ENCODE data around the gene PTPN13. TPM values are rescaled to one million over a fixed set of nuclear protein-coding genes. Genes with fewer than 3 reads are reported as not detected.

The PTPN13 gene
- total RNA-seq, 1 donor from 2014 or later, result 38.9 TPM

- H3K9me3 Mint-ChIP-seq (ENCODE audit: low read depth), result no peaks in the 10 kb centered on the region
- TF ChIP-seq, protein P1, sequence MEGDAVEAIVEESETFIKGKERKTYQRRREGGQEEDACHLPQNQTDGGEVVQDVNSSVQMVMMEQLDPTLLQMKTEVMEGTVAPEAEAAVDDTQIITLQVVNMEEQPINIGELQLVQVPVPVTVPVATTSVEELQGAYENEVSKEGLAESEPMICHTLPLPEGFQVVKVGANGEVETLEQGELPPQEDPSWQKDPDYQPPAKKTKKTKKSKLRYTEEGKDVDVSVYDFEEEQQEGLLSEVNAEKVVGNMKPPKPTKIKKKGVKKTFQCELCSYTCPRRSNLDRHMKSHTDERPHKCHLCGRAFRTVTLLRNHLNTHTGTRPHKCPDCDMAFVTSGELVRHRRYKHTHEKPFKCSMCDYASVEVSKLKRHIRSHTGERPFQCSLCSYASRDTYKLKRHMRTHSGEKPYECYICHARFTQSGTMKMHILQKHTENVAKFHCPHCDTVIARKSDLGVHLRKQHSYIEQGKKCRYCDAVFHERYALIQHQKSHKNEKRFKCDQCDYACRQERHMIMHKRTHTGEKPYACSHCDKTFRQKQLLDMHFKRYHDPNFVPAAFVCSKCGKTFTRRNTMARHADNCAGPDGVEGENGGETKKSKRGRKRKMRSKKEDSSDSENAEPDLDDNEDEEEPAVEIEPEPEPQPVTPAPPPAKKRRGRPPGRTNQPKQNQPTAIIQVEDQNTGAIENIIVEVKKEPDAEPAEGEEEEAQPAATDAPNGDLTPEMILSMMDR (IDR thresholded peaks at IDR 0.05), result no peak
- H3K4me1 Mint-ChIP-seq (ENCODE audit: low read depth), result no peaks in the 10 kb centered on the region
- no peak overlapping the region for H3K4me3 Mint-ChIP-seq (ENCODE audit: unreplicated experiment)
- H3K36me3 Mint-ChIP-seq (ENCODE audit: low read depth), result no peaks in the 10 kb centered on the region
- no peak for DNase-seq (ENCODE audit: low spot score)
- no peak overlapping the region for H3K27ac Mint-ChIP-seq (ENCODE audit: unreplicated experiment)
- no peaks in the 10 kb centered on the region for H3K27me3 Mint-ChIP-seq (ENCODE audit: low read depth)
These were observed 252.8 kb downstream of the PTPN13 start for GRCh38 chr4:86846921-86847320.

DNA sequence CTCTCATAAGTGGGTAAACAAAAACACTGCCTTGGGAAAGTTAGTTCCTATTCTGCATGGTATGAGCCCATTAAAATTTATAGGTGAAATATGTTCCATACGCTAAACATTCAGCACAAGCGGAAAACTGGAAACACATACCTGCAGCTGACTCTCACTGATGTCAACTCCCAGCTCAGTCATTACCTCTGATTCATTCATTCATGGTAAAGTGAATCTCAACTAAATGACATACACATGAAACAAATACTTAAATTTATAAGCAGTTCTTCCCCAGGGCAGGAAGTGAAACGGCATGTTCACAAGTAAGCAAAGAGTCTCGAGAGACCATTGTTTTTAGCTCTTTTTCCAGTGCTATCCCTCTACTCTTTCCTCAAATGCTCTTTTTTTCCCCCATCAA is 253.5 kb downstream of the PTPN13 start:
- H3K27ac Mint-ChIP-seq (ENCODE audit: unreplicated experiment), result no peak overlapping the region
- TF ChIP-seq, protein P1 (IDR thresholded peaks at IDR 0.05), result no peak

GRCh38 chr4:86848136-86848535 is 254.0 kb downstream of the PTPN13 start:
- H3K36me3 Mint-ChIP-seq (ENCODE audit: low read depth), result no peaks in the 10 kb centered on the region
- no peaks in the 10 kb centered on the region for H3K27me3 Mint-ChIP-seq (ENCODE audit: low read depth)
- H3K4me3 Mint-ChIP-seq (ENCODE audit: unreplicated experiment), result no peak overlapping the region
- H3K27ac Mint-ChIP-seq (ENCODE audit: unreplicated experiment), result no peak overlapping the region
- no peak for DNase-seq (ENCODE audit: low spot score)
- no peaks in the 10 kb centered on the region for H3K4me1 Mint-ChIP-seq (ENCODE audit: low read depth)
- H3K9me3 Mint-ChIP-seq (ENCODE audit: low read depth), result no peaks in the 10 kb centered on the region
- TF ChIP-seq, protein P1 (IDR thresholded peaks at IDR 0.05), result no peak

More for the DNA sequence above, 253.5 kb downstream of the PTPN13 start:
- no peaks in the 10 kb centered on the region for H3K4me1 Mint-ChIP-seq (ENCODE audit: low read depth)
- H3K36me3 Mint-ChIP-seq (ENCODE audit: low read depth), result no peaks in the 10 kb centered on the region
- DNase-seq (ENCODE audit: low spot score), result no peak
- no peaks in the 10 kb centered on the region for H3K9me3 Mint-ChIP-seq (ENCODE audit: low read depth)
- H3K4me3 Mint-ChIP-seq (ENCODE audit: unreplicated experiment), result no peak overlapping the region
- no peaks in the 10 kb centered on the region for H3K27me3 Mint-ChIP-seq (ENCODE audit: low read depth)

GRCh38 chr4:86848732-86849619 is 254.9 kb downstream of the PTPN13 start, which contains the start of gene SLC10A6:
Gene SLC10A6, minus strand, starts transcription at chr4:86849384. Its CDS starts 269 bp downstream, at chr4:86849115.
- H3K4me3 Mint-ChIP-seq (ENCODE audit: unreplicated experiment), result no peak within 1 kb of the TSS
- no peaks in the 10 kb centered on the region for H3K4me1 Mint-ChIP-seq (ENCODE audit: low read depth)
- TF ChIP-seq, protein P1 (IDR thresholded peaks at IDR 0.05), result no peak
- H3K9me3 Mint-ChIP-seq (ENCODE audit: low read depth), result no peaks in the 10 kb centered on the region
- no peaks in the 10 kb centered on the region for H3K27me3 Mint-ChIP-seq (ENCODE audit: low read depth)
- no peak within 1 kb of the TSS for H3K27ac Mint-ChIP-seq (ENCODE audit: unreplicated experiment)
- no peaks in the 10 kb centered on the region for H3K36me3 Mint-ChIP-seq (ENCODE audit: low read depth)
- DNase-seq (ENCODE audit: low spot score), result no peak

DNA sequence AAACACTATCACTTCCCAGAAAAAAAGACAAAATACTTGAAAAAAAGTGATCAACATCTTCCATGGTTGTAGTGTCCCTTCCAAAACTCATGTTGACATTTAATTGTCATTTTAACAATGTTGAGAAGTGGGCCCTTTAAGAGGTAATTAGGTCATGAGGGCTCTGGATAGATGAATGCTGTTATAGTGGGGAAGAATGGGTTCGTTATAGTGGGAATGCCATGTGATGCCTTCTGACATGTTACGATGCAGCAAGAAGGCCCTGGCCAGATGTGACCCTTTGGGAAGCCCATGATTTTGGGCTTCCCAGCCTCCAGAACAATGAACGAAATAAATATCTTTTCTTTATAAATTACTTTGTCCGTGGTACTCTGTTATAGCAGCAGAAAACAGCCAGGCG is 259.1 kb downstream of the PTPN13 start:
- H3K27ac Mint-ChIP-seq (ENCODE audit: unreplicated experiment), result no peak overlapping the region
- no peaks in the 10 kb centered on the region for H3K27me3 Mint-ChIP-seq (ENCODE audit: low read depth)

More for the DNA sequence above, 259.1 kb downstream of the PTPN13 start:
- Mint-ChIP-seq H3K9me3 (ENCODE audit: low read depth) (no peaks in the 10 kb centered on the region), H3K4me1 (ENCODE audit: low read depth) (peaks cover 4% of the 10 kb centered on the region), H3K36me3 (ENCODE audit: low read depth) (no peaks in the 10 kb centered on the region), H3K4me3 (ENCODE audit: unreplicated experiment) (no peak overlapping the region)
- TF ChIP-seq, protein P1 (IDR thresholded peaks at IDR 0.05), result no peak
- DNase-seq (ENCODE audit: low spot score), result no peak
